ENCODE results near the gene CERS3. TPM values are rescaled to one million over a fixed set of nuclear protein-coding genes. Genes with fewer than 3 reads are reported as not detected.

The CERS3 gene
- total and polyA plus RNA-seq, 2 donors (not counting 1 experiment from before 2014, with no cell fraction given) = 0.12 to 0.34 TPM

DNA sequence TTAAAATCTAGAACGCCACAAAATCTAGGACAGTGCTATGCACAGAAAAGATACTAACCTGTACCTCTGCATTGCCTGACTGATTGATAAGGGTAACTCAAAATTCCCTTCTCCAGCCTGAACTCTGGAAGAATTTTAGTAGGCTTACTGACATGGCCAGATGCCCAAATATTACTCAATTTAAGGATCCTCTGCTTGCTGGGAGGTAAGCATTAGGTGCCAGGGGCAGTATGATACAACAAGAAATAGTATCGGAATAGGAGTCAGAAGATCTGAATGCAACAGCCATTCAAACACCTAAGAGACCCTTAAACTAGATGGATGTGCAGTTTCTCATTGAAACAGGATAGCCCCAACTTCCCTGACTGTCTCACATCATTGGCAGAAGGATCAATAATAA is 45.4 kb downstream of the CERS3 start:
- Mint-ChIP-seq H3K9me3 (ENCODE audit: insufficient read depth) (peaks cover 9% of the 10 kb centered on the region), H3K27me3 (no peaks in the 10 kb centered on the region), H3K4me1 (no peaks in the 10 kb centered on the region), H3K4me3 (no peak overlapping the region), H3K27ac (no peak overlapping the region)
- POLR2A ChIA-PET = no interaction called here
- intact Hi-C loops (cut with micrococcal nuclease) = no loop called here
- no peak overlapping the region for H2AFZ ChIP-seq (ENCODE audit: insufficient read depth, low read depth, low read length, poor library complexity, severe bottlenecking)
- H3K4me1 ChIP-seq (ENCODE audit: control insufficient read depth in 2 of 2, insufficient read depth in 2 of 2, low read length in 2 of 2) = no peaks in the 10 kb centered on the region
- H3K27ac ChIP-seq (ENCODE audit: low read length in 2 of 2) = no peak overlapping the region
- H3K27me3 ChIP-seq (replicated peaks in 1 of 4; ENCODE audit: control extremely low read depth in 1 of 4, control insufficient read depth in 3 of 4, insufficient read depth in 4 of 4, low read length in 3 of 4) = no peaks in the 10 kb centered on the region
- TF ChIP-seq, protein P1, sequence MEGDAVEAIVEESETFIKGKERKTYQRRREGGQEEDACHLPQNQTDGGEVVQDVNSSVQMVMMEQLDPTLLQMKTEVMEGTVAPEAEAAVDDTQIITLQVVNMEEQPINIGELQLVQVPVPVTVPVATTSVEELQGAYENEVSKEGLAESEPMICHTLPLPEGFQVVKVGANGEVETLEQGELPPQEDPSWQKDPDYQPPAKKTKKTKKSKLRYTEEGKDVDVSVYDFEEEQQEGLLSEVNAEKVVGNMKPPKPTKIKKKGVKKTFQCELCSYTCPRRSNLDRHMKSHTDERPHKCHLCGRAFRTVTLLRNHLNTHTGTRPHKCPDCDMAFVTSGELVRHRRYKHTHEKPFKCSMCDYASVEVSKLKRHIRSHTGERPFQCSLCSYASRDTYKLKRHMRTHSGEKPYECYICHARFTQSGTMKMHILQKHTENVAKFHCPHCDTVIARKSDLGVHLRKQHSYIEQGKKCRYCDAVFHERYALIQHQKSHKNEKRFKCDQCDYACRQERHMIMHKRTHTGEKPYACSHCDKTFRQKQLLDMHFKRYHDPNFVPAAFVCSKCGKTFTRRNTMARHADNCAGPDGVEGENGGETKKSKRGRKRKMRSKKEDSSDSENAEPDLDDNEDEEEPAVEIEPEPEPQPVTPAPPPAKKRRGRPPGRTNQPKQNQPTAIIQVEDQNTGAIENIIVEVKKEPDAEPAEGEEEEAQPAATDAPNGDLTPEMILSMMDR (IDR thresholded peaks at IDR 0.05) = no peak
- TF ChIP-seq EZH2 (IDR thresholded peaks at IDR 0.05; ENCODE audit: borderline replicate concordance, insufficient read depth, low read depth, low read length, poor library complexity, severe bottlenecking) = no peak
- H4K20me1 ChIP-seq (ENCODE audit: control insufficient read depth, insufficient read depth, low read length, poor library complexity, severe bottlenecking) = no peaks in the 10 kb centered on the region
- ATAC-seq (ENCODE audit: low read depth) (no peak), DNase-seq (no peak)
- H3K9ac ChIP-seq (ENCODE audit: low read length) = no peak overlapping the region
- H3K9me3 ChIP-seq (ENCODE audit: control extremely low read depth in 1 of 3, control insufficient read depth in 2 of 3, insufficient read depth in 1 of 3, low read length in 2 of 3) = peaks cover 0 to 6% (median 2%) of the 10 kb centered on the region in 3 donors
- CTCF ChIA-PET = no interaction called here
- no peaks in the 10 kb centered on the region for H3K36me3 ChIP-seq (replicated peaks in 1 of 2; ENCODE audit: control extremely low read depth in 1 of 2, control insufficient read depth in 1 of 2, extremely low read depth in 1 of 2, insufficient read depth in 2 of 2, low read length in 1 of 2)
- no peaks in the 10 kb centered on the region for H3K79me2 ChIP-seq (ENCODE audit: control insufficient read depth, insufficient read depth, low read length)
- H3K4me3 ChIP-seq (ENCODE audit: control extremely low read depth in 1 of 5, extremely low read depth in 1 of 5, insufficient read depth in 1 of 5, low read depth in 2 of 5, low read length in 4 of 5) = no peak overlapping the region
- WGBS (ENCODE audit: insufficient coverage) = 100% methylated on average over 2 of the region's 2 CpGs
- H3K4me2 ChIP-seq (replicated peaks; ENCODE audit: low read depth, low read length, poor library complexity, severe bottlenecking) = no peak overlapping the region

DNA sequence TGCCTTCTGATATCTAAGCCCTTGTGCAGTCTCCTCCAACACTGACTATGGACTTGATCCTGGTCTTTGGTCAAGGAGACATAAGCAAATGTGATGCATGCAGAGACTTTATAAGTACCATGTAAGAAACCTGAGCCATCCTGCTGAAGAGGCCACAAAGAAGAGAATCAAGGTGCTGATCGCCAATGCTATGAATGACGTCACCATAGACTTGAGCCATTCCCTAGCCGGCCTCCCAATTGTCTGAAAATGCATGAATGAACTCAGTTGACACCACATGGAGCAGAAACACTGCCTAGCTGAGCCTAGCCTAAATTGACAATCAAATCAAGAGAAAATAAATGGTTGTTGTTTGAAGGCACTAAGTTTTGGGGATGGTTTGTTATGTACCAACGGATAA is 51.9 kb downstream of the CERS3 start:
- intact Hi-C loops (cut with micrococcal nuclease) = no loop called here
- H2AFZ ChIP-seq (ENCODE audit: insufficient read depth, low read depth, low read length, poor library complexity, severe bottlenecking) = no peak overlapping the region
- CTCF ChIA-PET = no interaction called here

More for the DNA sequence above, 51.9 kb downstream of the CERS3 start:
- H3K4me1 ChIP-seq (ENCODE audit: control insufficient read depth in 2 of 2, insufficient read depth in 2 of 2, low read length in 2 of 2) = no peaks in the 10 kb centered on the region
- no peak overlapping the region for H3K9ac ChIP-seq (ENCODE audit: low read length)
- no peak overlapping the region for H3K4me3 ChIP-seq (ENCODE audit: control extremely low read depth in 1 of 5, extremely low read depth in 1 of 5, insufficient read depth in 1 of 5, low read depth in 2 of 5, low read length in 4 of 5)
- H3K36me3 ChIP-seq (replicated peaks in 1 of 2; ENCODE audit: control extremely low read depth in 1 of 2, control insufficient read depth in 1 of 2, extremely low read depth in 1 of 2, insufficient read depth in 2 of 2, low read length in 1 of 2) = no peaks in the 10 kb centered on the region
- Mint-ChIP-seq H3K4me1 (no peaks in the 10 kb centered on the region), H3K4me3 (no peak overlapping the region), H3K27me3 (no peaks in the 10 kb centered on the region), H3K27ac (no peak overlapping the region), H3K9me3 (ENCODE audit: insufficient read depth) (peaks cover 25% of the 10 kb centered on the region)
- no peak overlapping the region for H3K27ac ChIP-seq (ENCODE audit: low read length in 2 of 2)
- 90% methylated on average over 4 of the region's 4 CpGs for WGBS (ENCODE audit: insufficient coverage)
- POLR2A ChIA-PET = no interaction called here
- H3K4me2 ChIP-seq (replicated peaks; ENCODE audit: low read depth, low read length, poor library complexity, severe bottlenecking) = no peak overlapping the region
- H4K20me1 ChIP-seq (ENCODE audit: control insufficient read depth, insufficient read depth, low read length, poor library complexity, severe bottlenecking) = no peaks in the 10 kb centered on the region
- no peaks in the 10 kb centered on the region for H3K79me2 ChIP-seq (ENCODE audit: control insufficient read depth, insufficient read depth, low read length)
- ATAC-seq (ENCODE audit: low read depth) = no peak
- peaks cover 2 to 22% (median 7%) of the 10 kb centered on the region in 3 donors for H3K9me3 ChIP-seq (ENCODE audit: control extremely low read depth in 1 of 3, control insufficient read depth in 2 of 3, insufficient read depth in 1 of 3, low read length in 2 of 3)
- DNase-seq = no peak
- no peak for TF ChIP-seq EZH2 (IDR thresholded peaks at IDR 0.05; ENCODE audit: borderline replicate concordance, insufficient read depth, low read depth, low read length, poor library complexity, severe bottlenecking)
- TF ChIP-seq, protein P1 (IDR thresholded peaks at IDR 0.05) = no peak
- H3K27me3 ChIP-seq (replicated peaks in 1 of 4; ENCODE audit: control extremely low read depth in 1 of 4, control insufficient read depth in 3 of 4, insufficient read depth in 4 of 4, low read length in 3 of 4) = no peaks in the 10 kb centered on the region
